PC-3 (cell line): ENCODE results near the gene RAB42. TPM values are rescaled to one million over a fixed set of nuclear protein-coding genes. Genes with fewer than 3 reads are reported as not detected.
"Not testable (repeated sequence)": the region's sequence is repeated elsewhere in the genome, so short reads cannot be mapped to it uniquely, and the experiment has no call there.

Experiments
- ATAC-seq: fragments of 200-7000 bp; cut with Tn5 transposase; 2 replicates; pipeline ENCODE4 v1.9.1; 2020; ENCODE audit warnings: mild to moderate bottlenecking, moderate library complexity
- BruUV-seq: library from RNA; stranded (reverse); fragments of 400-500 nt; replicated peaks from 2 replicates; lab custom pipeline; 2021; lab: Mats Ljungman, UMichigan
- CTCF ChIA-PET: fragments of 300-600 bp; sonication (Branson Sonifier 250); formaldehyde crosslinking; loops from one replicate; lab custom pipeline; 2022; ENCODE audit warnings: antibody characterized with exemption; lab: Charles Lee
- POLR2A ChIA-PET: fragments of 300-600 bp; sonication (Branson Sonifier 250); formaldehyde crosslinking; loops from one replicate; lab custom pipeline; 2022; ENCODE audit warnings: antibody characterized with exemption; ENCODE audit not compliant: unreplicated experiment; lab: Charles Lee
- DNase-seq: peaks from one replicate; pipeline ENCODE4 v3.0.0-alpha.2; 2015
- H2AFZ ChIP-seq: fragments of 300-600 bp; sonication (generic); 2 replicates; pipeline ENCODE4 v1.6.0; 2016; ENCODE audit warnings: antibody characterized with exemption, low read length
- H3F3A ChIP-seq: fragments of 300-600 bp; sonication (generic); one replicate; pipeline ENCODE4 v1.6.0; 2017; ENCODE audit warnings: antibody characterized with exemption, low read length, control low read depth, mild to moderate bottlenecking; ENCODE audit not compliant: unreplicated experiment
- H3K27ac ChIP-seq: fragments of 300-600 bp; sonication (generic); 2 replicates; pipeline ENCODE4 v1.5.1; 2016; ENCODE audit warnings: mild to moderate bottlenecking, low read length
- H3K27me3 ChIP-seq: fragments of 300-600 bp; sonication (generic); 2 replicates; pipeline ENCODE4 v1.6.1; 2016; ENCODE audit warnings: low read length, mixed read lengths
- H3K36me3 ChIP-seq: fragments of 300-600 bp; sonication (generic); 2 replicates; pipeline ENCODE4 v1.6.1; 2016; ENCODE audit warnings: low read depth, mixed run types, low read length, mixed read lengths
- H3K4me1 ChIP-seq: fragments of 300-600 bp; sonication (generic); 2 replicates; pipeline ENCODE4 v1.5.1; 2016; ENCODE audit warnings: low read length; ENCODE audit not compliant: insufficient read depth
- H3K4me2 ChIP-seq: fragments of 300-600 bp; sonication (generic); 2 replicates; pipeline ENCODE4 v1.6.0; 2016; ENCODE audit warnings: low read length
- H3K4me3 ChIP-seq: fragments of 300-600 bp; sonication (generic); 2 replicates; pipeline ENCODE4 v1.5.1; 2016; ENCODE audit warnings: mild to moderate bottlenecking, low read length, mixed read lengths
- H3K79me2 ChIP-seq: fragments of 300-600 bp; sonication (generic); 2 replicates; pipeline ENCODE4 v1.6.1; 2017; ENCODE audit warnings: low read length, mixed read lengths
- H3K9ac ChIP-seq: fragments of 300-600 bp; sonication (generic); 2 replicates; pipeline ENCODE4 v1.6.0; 2016; ENCODE audit warnings: mild to moderate bottlenecking, low read length
- H3K9me2 ChIP-seq: fragments of 300-600 bp; sonication (generic); replicated peaks from 2 replicates; pipeline ENCODE4 v1.6.1; 2016; ENCODE audit warnings: mixed run types, low read length, mixed read lengths
- H3K9me3 ChIP-seq: fragments of 300-600 bp; sonication (generic); 2 replicates; pipeline ENCODE4 v1.6.1; 2016; ENCODE audit warnings: low read length, mixed read lengths
- H4K20me1 ChIP-seq: fragments of 300-600 bp; sonication (generic); 2 replicates; pipeline ENCODE4 v1.6.1; 2016; ENCODE audit warnings: low read length, mixed read lengths
- EZH2 ChIP-seq: fragments of 300-600 bp; sonication (generic); IDR thresholded peaks from one replicate; pipeline ENCODE4 v1.6.1; 2017; ENCODE audit warnings: antibody characterized with exemption, mild to moderate bottlenecking, low read length; ENCODE audit not compliant: unreplicated experiment
- EZH2phosphoT487 ChIP-seq: fragments of 300-600 bp; sonication (generic); IDR thresholded peaks from 2 replicates; pipeline ENCODE4 v1.6.1; 2018; ENCODE audit warnings: mild to moderate bottlenecking, antibody characterized with exemption, low read length, borderline replicate concordance
- intact Hi-C: fragments of 100-400 bp; cut with micrococcal nuclease; formaldehyde crosslinking; loops from 2 replicates; pipeline ENCODE4 v1.9.0; 2023
- total RNA-seq: library from RNA; depleted of rRNA; stranded (reverse); fragments of >200 nt; gene quantifications from 2 replicates; pipeline ENCODE4 v1.2.3, GENCODE V29; 2014
- TF ChIP-seq, protein P1 (sequence below): fragments of 300-600 bp; sonication (generic); conservative IDR thresholded peaks from 2 replicates; pipeline ENCODE4 v1.5.1; 2017; ENCODE audit warnings: antibody characterized with exemption, low read depth, mild to moderate bottlenecking, low read length

The RAB42 gene
- total RNA-seq, 1 experiment from 2014 or later: 1.5 TPM

DNA sequence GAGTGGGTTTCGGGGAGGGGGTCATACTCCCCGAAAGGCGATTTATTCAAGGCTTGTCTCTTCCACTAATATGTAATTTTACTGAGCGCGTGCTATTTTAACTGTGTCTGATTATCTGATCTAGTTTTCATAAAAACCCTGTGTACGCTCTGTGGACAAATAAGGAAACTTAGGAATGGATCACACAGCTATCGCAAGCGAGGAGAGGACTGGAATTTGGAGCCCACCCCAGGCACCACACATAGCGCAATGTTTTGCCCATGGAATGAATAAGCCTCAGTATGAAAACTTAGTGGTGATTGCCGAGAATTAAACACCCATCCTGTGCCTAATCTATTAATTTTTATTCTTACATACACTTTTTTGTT, 9.8 kb upstream of the RAB42 start:
- CTCF ChIA-PET: interaction anchor here (0.7 to 1.9 kb wide), 3 partner anchors 20 to 65 kb away, joined by 3 to 10 read pairs (median 4); no protein-coding TSS in a partner anchor
- Histone ChIP-seq H3K79me2 (peaks cover 39% of the 10 kb centered on the region), H3K4me3 (peak overlapping the region; percentile 99), H3K36me3 (peaks cover 42% of the 10 kb centered on the region), H4K20me1 (peaks cover 40% of the 10 kb centered on the region), H3K4me1 (peaks cover 15% of the 10 kb centered on the region), H3K4me2 (peak overlapping the region; percentile 92), H3K27me3 (no peaks in the 10 kb centered on the region), H3K9me3 (no peaks in the 10 kb centered on the region), H3F3A (peaks cover 27% of the 10 kb centered on the region), H3K9ac (peak overlapping the region; percentile 99), H2AFZ (peak overlapping the region; percentile 88), H3K27ac (peak overlapping the region; percentile 58), H3K9me2 (no peaks in the 10 kb centered on the region)
- TF ChIP-seq EZH2: no peak
- TF ChIP-seq, protein P1, sequence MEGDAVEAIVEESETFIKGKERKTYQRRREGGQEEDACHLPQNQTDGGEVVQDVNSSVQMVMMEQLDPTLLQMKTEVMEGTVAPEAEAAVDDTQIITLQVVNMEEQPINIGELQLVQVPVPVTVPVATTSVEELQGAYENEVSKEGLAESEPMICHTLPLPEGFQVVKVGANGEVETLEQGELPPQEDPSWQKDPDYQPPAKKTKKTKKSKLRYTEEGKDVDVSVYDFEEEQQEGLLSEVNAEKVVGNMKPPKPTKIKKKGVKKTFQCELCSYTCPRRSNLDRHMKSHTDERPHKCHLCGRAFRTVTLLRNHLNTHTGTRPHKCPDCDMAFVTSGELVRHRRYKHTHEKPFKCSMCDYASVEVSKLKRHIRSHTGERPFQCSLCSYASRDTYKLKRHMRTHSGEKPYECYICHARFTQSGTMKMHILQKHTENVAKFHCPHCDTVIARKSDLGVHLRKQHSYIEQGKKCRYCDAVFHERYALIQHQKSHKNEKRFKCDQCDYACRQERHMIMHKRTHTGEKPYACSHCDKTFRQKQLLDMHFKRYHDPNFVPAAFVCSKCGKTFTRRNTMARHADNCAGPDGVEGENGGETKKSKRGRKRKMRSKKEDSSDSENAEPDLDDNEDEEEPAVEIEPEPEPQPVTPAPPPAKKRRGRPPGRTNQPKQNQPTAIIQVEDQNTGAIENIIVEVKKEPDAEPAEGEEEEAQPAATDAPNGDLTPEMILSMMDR: no peak
- no peak for TF ChIP-seq EZH2phosphoT487
- no peak for DNase-seq
- peak; percentile 6 for ATAC-seq
- POLR2A ChIA-PET: interaction anchor here (0.5 to 1.9 kb wide), 12 partner anchors 12 to 453 kb away, joined by 3 to 32 read pairs (median 6); partner anchors contain the start of gene TRNAU1AP
- intact Hi-C loops: loop anchor here (5.0 kb wide), 2 partner anchors 65 to 335 kb away; no protein-coding TSS in a partner anchor
- TSS peak; percentile 91 for BruUV-seq

DNA sequence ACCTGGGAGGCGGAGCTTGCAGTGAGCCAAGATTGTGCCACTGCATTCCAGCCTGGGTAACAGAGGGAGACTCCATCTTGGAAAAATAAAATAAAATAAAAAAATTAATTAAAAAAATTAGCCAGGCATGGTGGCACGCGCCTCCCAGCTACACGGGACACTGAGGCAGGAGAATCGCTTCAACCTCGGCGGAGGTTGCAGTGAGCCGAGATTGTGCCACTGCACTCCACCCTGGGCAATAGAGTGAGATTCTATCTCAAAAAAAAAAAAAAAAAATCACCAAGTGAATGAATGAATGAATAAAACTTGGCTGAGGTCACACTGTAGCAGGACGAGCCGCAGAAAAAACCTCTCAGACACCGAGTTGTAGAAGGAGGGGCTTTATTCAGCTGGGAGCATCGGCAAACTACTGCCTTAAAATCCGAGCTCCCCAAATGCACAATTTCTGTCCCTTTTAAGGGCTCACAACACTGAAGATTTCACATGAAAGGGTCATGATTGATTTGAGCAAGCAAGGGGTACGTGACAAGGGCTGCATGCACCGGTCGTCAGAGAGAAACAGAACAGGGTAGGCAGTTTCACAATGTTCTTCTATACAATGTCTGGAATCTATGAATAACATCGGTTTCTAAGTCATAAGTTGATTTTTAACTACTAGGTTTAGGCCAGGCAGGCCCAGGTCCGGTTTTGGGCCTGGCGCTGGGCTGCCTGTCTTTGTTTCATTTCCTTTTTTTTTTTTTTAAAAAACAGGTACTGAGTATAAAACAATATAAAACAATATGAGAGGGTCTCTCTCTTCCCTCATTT, 5.3 kb upstream of the RAB42 start:
- BruUV-seq, intact Hi-C loops, H3K79me2 ChIP-seq, H4K20me1 ChIP-seq, H3K9ac ChIP-seq, H3K4me3 ChIP-seq, DNase-seq, H3K36me3 ChIP-seq, H3F3A ChIP-seq, H2AFZ ChIP-seq, ATAC-seq, H3K27ac ChIP-seq, POLR2A ChIA-PET, H3K9me2 ChIP-seq, H3K27me3 ChIP-seq, H3K4me1 ChIP-seq, H3K9me3 ChIP-seq, CTCF ChIA-PET, H3K4me2 ChIP-seq: not testable (repeated sequence)

DNA sequence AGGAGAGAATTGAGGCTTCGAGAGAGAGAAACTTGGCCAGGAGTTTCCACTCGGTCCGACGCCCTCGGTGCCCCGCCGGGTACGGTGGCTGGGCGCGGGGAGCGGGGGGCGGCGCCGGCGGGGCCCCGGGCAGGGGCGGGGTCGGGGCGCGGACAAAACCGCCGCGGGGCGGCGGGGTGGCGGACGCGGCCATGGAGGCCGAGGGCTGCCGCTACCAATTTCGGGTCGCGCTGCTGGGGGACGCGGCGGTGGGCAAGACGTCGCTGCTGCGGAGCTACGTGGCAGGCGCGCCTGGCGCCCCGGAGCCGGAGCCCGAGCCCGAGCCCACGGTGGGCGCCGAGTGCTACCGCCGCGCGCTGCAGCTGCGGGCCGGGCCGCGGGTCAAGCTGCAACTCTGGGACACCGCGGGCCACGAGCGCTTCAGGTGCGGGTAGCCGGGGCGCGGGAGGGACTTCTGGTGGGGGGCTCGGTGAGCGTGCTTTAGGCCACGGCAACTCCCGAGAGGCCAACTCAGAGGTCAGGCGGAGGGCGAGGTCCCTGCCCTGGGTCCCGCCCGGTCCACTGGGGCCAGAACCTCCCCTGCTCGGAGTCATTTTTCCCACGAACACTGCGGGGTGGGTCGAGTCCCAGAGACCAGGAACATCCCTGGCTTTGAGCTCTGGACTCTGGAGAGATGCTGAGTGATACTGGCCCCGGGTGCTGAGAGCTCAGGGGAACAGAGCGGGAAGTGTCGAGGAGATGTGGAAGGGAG, 431 bp downstream of the RAB42 start:
- no TSS peak for BruUV-seq
- Histone ChIP-seq H4K20me1 (no peaks in the 10 kb centered on the region), H3K9me2 (no peaks in the 10 kb centered on the region), H3F3A (no peaks in the 10 kb centered on the region), H3K4me1 (peaks cover 17% of the 10 kb centered on the region), H3K4me2 (peak overlapping the region; percentile 84), H2AFZ (peak overlapping the region; percentile 75; the same call in 1 of the 2 replicates), H3K36me3 (no peaks in the 10 kb centered on the region), H3K9me3 (no peaks in the 10 kb centered on the region), H3K27me3 (no peaks in the 10 kb centered on the region), H3K9ac (peak overlapping the region; percentile 43), H3K4me3 (peak overlapping the region; percentile 66), H3K79me2 (no peaks in the 10 kb centered on the region), H3K27ac (no peak overlapping the region)
- no peak for TF ChIP-seq EZH2phosphoT487
- intact Hi-C loops: no loop called here
- ChIA-PET CTCF (interaction anchor here (0.5 kb wide), 1 partner anchor 10 kb away, joined by 4 read pairs; no protein-coding TSS in a partner anchor), POLR2A (no interaction called here)
- DNase-seq (no peak), ATAC-seq (peak; percentile 33; the same call in 1 of the 2 replicates)

DNA sequence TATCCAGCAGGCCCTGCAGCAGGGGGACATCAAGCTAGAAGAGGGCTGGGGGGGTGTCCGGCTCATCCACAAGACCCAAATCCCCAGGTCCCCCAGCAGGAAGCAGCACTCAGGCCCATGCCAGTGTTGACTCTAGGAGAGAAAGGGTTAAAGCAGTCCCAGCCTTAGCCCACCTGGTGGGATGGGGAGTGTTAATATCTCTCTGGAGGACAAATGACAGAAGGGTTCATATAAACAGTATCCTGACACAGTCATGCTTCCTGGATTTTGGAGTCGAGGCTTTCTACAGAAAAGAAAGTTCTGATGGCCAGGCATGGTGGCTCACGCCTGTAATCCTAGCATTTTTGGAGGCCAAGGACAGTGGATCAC, 1.9 kb downstream of the RAB42 start:
- peaks cover 23% of the 10 kb centered on the region for H3K4me1 ChIP-seq
- CTCF ChIA-PET, BruUV-seq, H3K4me2 ChIP-seq, H3F3A ChIP-seq, H3K4me3 ChIP-seq, DNase-seq, H3K36me3 ChIP-seq, H2AFZ ChIP-seq, H3K27me3 ChIP-seq, H3K9me2 ChIP-seq, H3K9me3 ChIP-seq, H4K20me1 ChIP-seq, intact Hi-C loops, H3K79me2 ChIP-seq, ATAC-seq: not testable (repeated sequence)
- H3K9ac ChIP-seq: peak overlapping the region; percentile 30; the same call in 1 of the 2 replicates
- POLR2A ChIA-PET: interaction anchor here (0.9 kb wide), 1 partner anchor 12 kb away, joined by 10 read pairs; no protein-coding TSS in a partner anchor
- peak overlapping the region; percentile 76 for H3K27ac ChIP-seq

DNA sequence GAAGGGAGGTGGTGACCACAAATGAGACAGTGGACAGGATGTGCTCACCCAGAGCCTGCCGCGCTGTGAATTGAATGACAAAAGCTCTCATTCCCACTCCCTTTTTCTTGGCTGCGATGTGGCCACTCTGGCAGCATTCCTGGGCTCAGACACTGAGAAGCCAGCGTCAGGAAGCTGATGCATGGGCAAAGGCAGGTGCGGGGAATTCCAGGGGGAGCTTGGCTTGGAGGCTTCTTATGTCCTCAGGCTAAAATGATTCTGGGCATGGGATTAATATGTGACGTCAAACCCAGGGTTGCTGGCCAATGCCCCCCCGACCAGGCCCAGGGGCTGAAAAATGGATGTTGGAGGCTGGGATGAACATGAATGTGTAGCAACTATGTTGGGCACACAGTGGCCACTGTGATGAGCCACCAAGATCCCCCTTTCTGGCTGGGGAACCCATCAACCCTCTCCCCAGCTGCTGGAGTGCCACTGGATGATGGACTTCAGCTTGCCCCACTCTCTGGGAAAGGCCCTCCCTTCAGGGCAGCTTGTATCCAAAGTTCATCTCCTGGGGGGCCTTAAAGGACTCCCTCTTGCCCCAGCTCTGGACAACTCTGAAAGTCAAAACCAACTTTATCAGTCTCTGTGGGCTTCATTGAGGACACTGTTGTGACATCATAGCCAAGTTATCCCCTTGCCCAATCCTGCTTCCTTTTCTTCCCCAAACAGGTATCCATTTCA, 2.8 kb downstream of the RAB42 start:
- H3K27me3 ChIP-seq, H3K9me3 ChIP-seq, BruUV-seq, H3K4me3 ChIP-seq, intact Hi-C loops, CTCF ChIA-PET, H4K20me1 ChIP-seq, H3F3A ChIP-seq, H3K79me2 ChIP-seq, H3K9me2 ChIP-seq, H3K36me3 ChIP-seq: not testable (repeated sequence)
- H3K27ac ChIP-seq: peak overlapping the region; percentile 76
- POLR2A ChIA-PET: interaction anchor here (0.6 to 0.9 kb wide), 2 partner anchors 13 to 76 kb away, joined by 3 to 10 read pairs; no protein-coding TSS in a partner anchor
- H3K4me2 ChIP-seq: peak overlapping the region; percentile 39; the same call in 1 of the 2 replicates
- H3K9ac ChIP-seq: peak overlapping the region; percentile 30; the same call in 1 of the 2 replicates
- 0 out of 2 replicates have a peak overlapping the region, but pooled peaks have one; percentile 26 for H2AFZ ChIP-seq
- DNase-seq: peak; percentile 92
- ATAC-seq: peak; percentile 66
- peaks cover 30% of the 10 kb centered on the region for H3K4me1 ChIP-seq
